HG03039 (cell line): ENCODE data around the gene GAPDHS.

Source experiments
- ATAC-seq: cut with Tn5 transposase; IDR thresholded peaks from one replicate; pipeline ENCODE4 v1.9.1; 2021; ENCODE audit warnings: mild to moderate bottlenecking, moderate library complexity; ENCODE audit not compliant: unreplicated experiment

The GAPDHS gene

DNA sequence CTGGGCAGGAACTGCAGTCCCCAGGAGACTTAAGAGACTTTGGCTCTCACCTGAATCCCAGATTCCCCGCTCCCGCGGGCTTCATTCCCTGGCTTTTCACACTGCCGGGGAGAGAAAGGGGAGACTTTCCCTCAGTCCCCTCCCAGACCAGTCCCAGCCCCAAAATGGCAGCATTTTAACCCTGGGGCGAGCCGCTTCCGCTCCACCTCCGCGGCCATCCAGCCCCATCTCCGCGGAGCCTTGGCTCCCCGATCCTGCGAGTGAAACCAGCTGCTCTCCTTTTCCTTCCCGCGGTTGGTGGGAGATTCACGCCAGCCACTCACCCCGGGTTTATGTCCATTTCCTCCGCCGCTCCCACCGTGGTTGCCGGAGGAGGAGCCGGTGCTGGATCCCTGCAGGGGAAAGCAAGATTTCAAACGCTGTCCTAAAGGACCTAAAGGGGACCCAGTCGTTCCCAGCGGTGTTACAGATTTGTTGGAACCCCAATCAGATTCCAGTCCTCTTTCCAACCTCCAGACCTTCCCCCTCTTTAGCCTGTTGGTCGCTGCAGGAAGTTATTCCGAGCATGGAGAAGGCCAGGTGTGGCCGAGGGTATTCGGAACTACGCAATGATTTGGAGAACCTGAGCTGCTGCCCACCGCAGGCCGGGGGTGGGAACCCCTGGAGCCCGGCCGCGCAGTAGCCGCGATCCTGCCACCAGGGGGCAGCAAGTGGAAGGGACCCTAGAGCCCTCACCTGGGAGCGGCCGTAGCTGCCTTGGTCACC, 23.2 kb upstream of the GAPDHS start:
- no peak for ATAC-seq

DNA sequence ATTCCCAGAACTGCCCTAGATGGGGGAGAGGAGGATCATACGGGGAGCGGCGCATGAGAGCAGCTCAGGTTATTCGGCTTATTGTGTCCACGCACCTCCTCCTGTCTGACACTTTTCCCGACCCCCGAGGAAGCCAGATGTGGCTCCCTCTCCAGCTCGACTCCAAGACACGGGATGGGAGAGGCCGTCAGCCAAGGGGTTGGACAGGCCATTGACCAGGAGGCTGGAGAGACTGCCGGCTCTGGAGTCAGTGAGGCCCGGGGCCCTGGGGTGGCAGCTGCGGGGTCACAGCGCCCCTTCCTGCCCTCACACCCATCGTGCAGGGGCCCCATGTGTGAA, 22.7 kb upstream of the GAPDHS start:
- no peak for ATAC-seq

DNA sequence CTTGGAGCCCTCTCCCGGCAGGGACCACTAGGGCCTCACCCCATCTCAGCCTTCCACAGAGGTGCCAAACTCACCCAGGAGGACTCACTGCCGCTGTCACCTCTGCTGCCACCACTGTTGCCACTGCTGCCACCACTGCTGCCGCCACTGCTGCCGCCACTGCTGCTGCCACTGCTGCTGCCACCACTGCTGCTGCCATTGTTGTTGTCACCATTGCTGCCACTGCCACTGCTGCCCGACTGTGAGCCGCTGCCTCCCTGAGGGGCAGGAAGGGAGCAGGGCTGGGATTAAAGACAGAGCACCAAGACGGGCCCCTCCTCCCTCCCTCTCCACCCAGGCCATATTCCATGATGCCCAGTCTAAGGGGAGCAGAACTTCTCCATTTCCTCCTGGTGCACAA, 21.9 kb upstream of the GAPDHS start:
- ATAC-seq = no peak

DNA sequence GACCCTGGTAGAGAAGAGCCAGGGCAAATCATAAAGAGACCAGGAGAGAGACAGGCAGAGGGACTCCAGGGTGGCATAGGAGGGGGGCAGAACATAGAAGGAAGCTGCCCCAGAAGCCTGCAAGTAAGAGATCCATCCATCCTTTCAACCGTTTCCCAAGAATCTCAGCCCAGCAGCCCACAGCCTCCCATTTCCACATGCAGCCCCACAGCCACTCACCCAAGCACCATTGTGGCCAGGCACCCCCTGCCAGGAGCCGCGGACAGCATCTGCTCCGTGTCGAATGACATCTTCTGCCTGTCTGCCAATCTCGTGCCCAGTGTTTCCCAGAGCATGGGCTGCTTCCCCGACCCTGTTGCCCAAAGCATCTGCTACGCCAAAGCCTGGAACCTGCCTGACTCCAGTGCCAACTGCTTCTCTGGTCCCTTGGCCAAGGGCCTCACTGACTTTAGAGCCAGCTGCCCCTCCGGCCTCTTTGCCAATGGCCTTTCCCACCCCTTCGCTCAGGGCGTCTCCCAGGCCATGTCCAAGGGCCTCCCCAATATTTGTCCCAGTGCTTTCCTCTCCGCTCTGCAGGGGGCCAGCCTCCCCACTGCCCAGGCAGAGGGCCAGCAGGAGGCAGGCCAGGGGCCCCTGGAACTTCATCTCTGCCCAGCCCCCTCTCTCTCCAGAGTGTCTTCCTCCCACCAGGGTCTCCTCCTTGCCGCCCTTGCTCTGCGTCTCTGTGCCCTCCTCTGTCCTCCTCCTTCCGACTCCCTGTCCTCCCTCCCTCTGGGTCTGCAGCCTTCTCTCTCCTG, 20.2 kb upstream of the GAPDHS start:
- no peak for ATAC-seq

DNA sequence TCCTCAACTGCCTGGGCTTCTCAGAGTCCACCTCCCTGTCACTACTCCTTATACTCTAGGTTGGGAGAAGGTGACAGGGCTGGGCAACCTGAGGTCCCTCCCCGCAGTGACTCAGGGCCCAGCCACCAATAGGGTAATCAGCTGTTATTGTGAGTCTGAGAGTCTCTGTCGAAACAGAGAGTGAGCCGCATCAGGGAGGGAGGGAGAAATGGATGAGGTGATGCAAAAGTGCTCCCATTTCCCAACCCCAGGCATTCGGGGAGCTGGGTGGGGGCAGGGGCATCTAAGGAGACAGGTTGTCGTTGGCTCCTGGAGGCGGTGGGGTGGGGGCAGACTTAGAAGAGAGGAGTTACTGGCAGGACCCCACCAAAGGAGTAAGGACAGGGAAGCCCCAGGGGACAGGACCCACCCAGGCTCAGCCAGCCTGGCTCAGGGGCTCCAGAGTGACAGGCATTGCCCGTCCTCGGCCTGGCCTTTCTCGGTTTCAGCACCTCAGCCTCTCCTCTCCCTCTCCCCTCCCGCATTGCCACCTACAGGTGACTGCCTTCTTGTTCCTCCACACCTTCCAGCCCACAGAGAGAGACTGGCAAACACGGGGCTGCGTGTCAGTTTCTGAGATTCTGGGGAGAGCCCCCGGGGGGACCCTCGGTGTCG, 19.5 kb upstream of the GAPDHS start, which contains the start of gene DMKN:
Gene DMKN, minus strand, starts transcription at position 22 of the 654 bp plus-strand sequence. CDS start 174 bp downstream, outside the sequence.
- no peak for ATAC-seq

DNA sequence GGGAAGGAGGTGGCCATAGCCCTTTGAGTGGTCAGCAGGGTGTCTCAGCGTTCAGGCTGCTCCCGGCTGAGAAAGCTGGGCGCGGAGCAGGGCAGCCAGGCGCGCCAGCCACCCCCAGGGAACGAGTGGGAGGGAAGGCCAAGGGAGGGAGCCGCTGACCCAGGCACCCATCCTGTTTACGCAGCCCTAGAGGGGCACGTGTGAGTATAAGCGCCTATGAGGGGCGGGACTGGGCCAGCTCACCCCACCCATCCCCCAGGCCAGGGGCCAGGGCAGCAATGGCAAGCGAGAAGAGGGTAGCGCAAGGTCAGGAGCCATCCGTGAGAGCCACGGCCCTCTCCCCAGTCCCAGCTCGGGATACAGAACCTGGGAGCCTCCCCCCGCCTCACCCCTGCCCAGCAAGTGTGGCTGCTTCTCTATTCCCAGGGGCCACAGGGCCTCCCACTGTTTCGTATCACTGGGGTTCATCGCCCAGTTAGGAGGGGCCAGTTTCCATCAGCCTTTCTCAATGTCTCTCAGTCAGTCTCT, 18.9 kb upstream of the GAPDHS start:
- no peak for ATAC-seq

DNA sequence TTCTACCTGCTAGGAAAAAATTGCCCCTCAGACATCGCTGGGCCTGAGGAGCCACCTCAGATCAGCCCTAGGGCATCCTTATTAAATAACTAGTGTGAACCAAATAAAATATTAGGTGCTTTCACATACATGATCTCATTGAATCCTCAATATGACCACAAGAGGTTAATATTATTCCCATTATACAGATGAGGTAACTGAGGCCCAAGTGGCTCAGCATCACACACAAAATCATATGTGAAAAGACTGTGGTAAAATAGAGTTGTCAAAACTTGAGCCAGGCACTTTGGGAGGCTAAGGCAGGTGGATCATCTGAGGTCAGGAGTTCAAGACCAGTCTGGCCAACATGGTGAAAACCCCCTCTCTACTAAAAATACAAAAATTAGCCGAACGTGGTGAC, 16.9 kb upstream of the GAPDHS start:
- ATAC-seq = no peak

DNA sequence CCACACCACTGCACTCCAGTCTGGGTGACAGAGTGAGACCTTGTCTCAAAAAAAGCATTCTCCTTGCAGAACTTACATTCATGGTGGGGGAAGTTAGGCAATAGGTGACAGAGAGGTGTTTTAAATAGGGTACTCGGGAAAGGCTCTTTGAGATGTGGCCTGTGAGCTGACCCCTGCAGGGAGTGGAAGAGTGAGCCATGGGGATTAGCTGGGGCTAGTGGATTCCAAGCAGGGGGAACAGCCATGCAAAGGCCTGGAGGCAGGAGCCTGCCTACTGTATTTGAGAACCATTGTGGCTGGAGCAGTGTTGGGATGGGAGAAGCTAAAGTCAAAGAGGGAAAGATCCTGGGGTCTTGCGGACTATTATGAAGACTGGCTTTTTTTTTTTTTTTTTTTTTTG, 15.9 kb upstream of the GAPDHS start:
- ATAC-seq = no peak

DNA sequence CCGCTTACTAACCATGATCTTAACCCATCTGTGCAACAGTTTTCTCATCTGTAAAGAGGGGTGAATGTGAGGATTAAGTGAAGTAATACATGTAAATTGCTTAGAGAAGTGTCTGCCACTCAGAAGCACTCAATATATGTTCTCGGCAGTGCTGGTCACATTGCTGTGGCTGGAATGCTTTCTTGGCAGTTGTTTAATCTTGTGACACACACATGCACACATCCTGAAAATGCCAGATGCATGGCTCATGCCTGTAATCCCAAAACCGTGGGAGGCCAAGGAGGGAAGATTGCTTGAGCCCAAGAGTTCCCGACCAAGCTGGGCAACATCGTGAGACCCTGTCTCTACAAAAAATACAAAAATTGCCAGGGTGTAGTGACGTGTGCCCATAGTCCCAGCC, 14.9 kb upstream of the GAPDHS start:
- no peak for ATAC-seq

DNA sequence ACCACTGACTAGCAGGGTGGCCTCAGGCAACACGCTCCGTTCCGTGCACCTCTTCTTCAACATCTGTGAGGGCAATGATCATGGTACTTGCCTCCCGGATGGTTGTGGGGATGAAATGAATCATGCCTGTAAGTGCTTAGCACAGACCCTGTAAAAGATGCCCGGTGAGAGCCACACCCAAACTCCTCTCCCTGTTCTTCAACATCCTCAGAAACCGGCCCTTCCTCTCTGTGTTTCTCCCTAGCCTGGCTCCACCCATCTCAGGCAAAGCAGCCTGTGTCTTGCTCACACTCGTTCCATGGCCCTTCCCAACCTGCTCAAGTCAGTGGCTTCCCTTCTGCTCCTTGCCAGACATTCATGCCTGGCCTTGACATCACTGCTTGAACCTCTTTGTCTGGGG, 14.0 kb upstream of the GAPDHS start:
- no peak for ATAC-seq

DNA sequence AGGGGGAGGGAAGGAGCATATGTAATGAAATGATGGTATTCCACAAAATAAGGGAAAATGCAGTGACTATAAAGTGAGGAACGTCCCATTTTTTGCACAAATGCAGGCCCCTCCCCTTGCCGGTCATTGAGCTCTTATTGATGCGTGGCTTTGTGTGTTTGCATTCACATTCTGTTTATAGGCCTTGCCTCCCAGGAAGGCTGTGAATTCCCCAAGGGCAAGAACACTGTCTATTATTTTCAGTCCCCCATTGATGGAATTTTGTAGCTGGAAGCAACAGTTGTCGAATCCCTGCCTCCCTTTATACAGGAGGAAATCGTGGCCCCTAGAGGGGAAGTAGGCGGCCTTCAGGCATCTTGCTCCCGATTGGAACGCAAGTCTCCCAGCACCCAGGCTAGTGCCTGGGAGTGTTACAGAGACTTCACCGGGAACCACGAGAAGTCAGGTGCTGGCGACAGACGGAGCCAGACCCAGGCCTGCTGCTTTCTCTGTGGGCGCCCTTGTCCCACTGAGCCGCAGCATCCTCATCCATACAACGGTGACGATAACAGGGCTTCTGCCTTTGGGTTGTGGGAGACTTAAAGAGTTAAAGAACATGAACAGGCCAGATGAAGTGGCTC, 12.0 kb upstream of the GAPDHS start:
- no peak for ATAC-seq

DNA sequence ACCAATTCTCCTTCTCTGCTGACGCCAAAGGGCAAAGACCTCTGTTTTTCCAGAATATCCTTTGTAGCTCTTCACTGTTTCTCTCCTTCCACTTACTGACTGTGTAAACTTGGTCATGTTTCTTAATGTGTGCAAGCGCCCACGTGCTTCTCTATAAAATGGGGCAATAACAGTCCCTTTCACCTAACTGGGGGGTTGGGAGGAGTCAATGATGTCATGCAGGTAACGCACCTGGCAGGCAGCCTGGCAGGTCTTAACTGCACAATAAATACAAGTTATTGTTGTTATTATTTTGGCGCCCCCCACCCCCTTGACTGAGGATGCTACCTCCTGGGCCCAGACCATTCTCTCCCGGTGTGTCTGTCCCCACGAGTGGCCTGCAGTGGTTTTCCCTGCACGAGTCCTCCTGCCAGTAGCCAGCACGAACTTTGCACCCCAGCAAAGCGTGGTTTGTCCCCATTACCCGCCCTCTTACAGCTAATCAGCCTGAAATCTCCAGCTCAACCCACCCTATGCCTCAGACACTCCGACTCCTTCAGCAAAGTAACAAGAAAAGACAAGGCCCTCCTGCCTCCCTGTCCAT, 10.4 kb upstream of the GAPDHS start:
- no peak for ATAC-seq

DNA sequence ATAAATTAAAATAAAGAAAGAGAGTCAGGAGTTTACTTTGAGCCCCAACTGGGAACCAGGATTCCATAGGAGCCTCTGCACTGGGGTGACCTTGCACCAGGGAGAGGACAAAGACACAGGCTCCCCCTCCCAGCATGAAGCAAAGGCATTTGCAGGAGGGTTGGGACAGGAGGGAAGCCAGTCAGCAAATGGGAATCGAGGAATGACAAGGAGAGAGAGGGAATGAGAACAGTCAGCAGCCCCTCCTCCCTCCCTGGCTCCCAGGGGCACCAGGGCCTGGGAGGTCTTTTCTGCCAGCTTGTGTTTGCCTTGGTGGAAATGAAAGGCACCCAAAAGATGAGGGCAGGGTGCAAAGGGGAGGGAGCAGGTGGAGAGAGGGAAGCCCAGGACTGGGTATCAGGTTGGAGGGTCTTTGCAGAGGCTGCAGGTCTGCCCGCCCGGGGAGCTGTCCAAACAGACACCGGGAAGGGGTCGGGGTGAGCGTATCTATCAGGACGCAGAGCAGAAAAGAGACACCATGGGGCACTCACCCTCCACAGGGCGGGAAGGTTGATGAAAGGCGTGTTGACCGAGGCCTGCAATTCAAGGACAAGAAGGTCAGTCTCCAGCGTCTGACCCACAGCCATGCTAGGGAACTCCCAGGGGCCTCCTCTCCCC, 8.9 kb upstream of the GAPDHS start:
- no peak for ATAC-seq

DNA sequence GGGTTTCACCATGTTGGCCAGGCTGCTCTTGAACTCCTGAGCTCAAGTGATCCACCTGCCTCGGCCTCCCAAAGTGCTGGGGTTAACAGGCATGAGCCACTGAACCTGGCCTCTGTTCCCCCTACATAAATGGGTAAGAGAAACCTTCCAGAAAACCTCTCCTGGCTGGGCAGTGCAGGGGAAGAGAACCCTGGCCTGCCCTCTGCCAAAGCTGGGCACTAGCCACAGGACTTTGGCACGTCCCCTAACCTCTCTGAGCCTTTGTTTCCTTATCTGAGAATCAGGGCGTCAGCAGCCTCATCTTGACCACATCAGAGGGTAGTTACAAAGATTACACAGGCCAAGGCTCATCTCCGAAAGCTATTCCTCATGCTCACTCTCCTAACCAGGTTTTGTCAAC, 7.4 kb upstream of the GAPDHS start:
- no peak for ATAC-seq

DNA sequence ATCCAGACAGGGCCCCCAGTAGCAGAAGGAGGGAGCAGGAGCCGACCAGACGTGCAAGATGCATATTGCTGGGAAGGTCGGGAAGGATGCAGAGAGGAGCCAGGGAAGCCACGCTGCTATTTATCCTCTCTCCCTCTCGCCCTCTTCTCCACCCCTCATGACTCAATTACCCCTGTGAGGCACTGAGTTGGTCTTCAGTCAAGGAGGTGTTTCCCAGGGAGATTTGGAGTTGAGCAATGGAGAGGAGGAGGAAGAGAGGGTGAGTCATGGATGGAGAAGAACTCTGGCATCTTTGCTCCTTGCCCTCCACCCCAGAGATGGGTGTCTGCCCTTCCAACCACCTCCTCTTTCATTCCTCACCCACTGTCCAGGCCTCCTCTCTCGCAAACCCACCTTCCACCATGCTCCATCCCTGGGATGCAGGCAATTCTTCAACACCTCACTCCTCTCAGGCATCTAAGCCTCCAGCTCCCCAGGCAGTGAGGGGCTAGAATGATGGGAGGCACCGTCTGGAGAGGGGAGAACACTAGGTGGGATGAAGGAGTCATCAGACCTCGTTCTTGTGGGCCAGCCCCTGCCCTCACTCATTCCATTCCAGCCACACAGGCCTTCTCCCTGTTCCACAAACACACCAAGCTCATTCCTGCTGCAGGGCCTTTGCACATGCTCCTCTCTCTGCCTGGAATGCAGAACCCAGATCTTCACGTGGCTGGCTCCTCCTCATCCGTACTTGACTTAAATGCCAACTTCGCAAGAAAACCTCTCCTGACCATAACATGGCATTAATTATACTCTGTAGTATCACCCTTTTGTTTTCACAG, 4.8 kb upstream of the GAPDHS start, which contains the start of gene SBSN:
Gene SBSN, minus strand, starts transcription at position 94 of the 821 bp plus-strand sequence. Its CDS starts 30 bp downstream, at position 64.
- ATAC-seq = no peak

DNA sequence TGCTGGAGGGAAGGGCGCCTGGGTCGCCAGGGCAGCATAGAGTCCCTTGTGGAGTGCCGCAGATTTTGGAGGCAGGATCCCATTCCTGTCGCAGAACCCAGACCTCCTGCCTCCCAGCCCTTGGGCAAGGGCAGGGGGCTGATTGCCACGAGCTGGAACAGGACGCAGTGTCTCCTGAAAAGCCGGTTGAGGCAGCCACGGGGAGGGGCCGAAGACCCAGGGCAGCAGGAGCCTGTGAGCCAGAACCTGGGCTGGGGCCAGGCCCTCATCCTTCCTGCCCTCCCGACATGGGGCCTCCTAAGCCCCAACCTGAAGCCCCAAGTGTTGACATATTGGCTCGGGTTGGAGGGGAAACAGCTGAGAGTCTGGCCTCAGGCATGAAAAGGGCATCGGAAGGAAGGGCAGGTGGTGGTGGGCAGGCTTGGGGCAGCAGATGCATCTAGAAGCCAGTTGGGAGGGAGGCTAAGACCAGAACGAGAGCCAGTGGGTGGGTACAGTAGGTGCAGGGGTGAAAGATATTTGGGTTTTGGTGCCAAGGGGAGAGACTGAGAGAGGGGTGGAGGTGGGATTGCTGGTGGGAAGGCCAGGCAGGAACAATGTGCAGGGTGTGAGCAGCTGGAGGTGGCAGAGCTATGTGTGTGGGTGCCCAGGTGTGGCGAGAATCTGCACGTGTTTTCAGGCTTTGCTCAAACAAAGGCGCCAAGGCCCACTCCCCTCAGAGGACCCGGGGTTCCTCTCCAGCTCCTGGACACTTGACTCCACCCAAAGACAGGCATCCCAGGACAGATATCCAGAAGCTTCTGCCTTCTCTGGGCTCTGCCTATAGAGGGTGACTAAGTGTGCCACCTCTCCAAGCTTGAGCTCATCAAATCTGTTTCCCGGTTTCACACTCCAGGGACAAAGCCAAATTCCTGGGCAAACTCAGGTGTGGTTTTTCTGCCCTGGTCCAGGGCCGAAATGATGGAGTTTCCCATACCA, 3.7 kb upstream of the GAPDHS start:
- ATAC-seq = no peak

DNA sequence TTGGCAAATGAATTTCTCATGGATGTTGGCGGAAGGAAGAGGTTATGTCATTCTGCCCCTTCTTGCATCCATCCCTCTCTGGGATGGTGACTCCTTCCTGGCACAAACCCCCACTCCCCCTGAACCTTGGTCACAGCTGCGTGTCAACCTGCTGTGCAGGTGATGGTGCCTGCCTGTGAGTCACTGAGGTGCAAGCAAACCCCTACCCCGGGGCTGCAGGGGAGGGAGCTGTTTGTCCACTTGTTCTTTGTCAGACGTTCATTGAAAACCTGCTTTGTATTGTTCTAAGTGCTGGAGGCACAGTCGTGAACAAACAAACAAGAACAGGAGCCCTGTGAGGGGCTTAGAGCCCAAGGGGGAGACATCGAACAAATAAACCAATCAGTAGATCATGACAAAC, 2.0 kb upstream of the GAPDHS start:
- no peak for ATAC-seq

DNA sequence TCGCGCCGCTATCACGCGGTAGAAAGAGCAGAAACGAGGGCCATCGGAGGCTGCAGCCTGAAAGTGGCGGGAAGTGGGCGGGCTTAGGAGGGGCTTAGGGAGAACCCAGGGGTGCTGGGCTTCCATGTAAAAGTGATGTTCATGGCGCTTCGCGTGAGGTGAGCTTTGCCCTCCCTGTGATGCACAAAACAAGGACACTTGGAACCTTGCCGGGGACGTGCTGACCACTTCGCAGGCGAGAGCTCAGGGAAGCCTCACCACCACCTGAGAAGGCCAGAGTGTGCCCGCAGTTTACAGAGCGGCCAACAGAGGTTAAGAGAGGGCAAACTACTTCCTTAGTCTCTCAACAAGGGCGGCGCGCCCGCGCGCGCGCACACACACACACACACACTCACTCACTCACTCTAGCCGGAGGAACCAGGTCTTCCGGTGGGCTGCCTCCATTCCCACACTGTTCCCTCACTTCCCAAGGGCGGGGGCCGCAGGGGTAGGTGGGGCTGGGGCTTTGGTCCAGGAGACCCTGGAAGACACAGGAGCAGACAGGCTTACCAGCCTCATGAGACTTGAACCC, 651 bp downstream of the GAPDHS start:
- no peak for ATAC-seq
